Nephron (organoid): ENCODE measurements around the gene FOXP3.

Experiments
- H3K27ac Mint-ChIP-seq, 3 experiments: 2 replicates each; pipeline ENCODE4 v1.8.0; 2020; ENCODE audit warnings: mixed read lengths in 3 of 3, mild to moderate bottlenecking in 2 of 3, moderate library complexity in 1 of 3
- H3K27me3 Mint-ChIP-seq: 2 replicates; pipeline ENCODE4 v1.8.0; 2021; ENCODE audit warnings: low read depth, mild to moderate bottlenecking, moderate library complexity, mixed read lengths
- H3K36me3 Mint-ChIP-seq: 2 replicates; pipeline ENCODE4 v1.8.0; 2020; ENCODE audit warnings: low read depth, mixed read lengths
- H3K4me1 Mint-ChIP-seq: 2 replicates; pipeline ENCODE4 v1.8.0; 2020; ENCODE audit warnings: mixed read lengths
- H3K4me3 Mint-ChIP-seq, 3 experiments: 2 replicates each; pipeline ENCODE4 v1.8.0; 2020; ENCODE audit warnings: mild to moderate bottlenecking in 3 of 3, mixed read lengths in 3 of 3, moderate library complexity in 2 of 3
- H3K9me3 Mint-ChIP-seq: 2 replicates; pipeline ENCODE4 v1.8.0; 2020; ENCODE audit warnings: mixed read lengths
- TF ChIP-seq, protein P1 (sequence below), 3 experiments: fragments of 200-600 bp; sonication (generic); IDR thresholded peaks; one replicate each; pipeline ENCODE4 v1.5.0; 2021; ENCODE audit warnings: antibody characterized with exemption in 3 of 3; ENCODE audit not compliant: unreplicated experiment in 3 of 3

Gene FOXP3

GRCh38 chrX:49208399-49208798 lies 56.1 kb downstream of the FOXP3 start:
- no peaks in the 10 kb centered on the region for H3K36me3 Mint-ChIP-seq
- H3K9me3 Mint-ChIP-seq = peaks cover 16% of the 10 kb centered on the region
- TF ChIP-seq, protein P1, sequence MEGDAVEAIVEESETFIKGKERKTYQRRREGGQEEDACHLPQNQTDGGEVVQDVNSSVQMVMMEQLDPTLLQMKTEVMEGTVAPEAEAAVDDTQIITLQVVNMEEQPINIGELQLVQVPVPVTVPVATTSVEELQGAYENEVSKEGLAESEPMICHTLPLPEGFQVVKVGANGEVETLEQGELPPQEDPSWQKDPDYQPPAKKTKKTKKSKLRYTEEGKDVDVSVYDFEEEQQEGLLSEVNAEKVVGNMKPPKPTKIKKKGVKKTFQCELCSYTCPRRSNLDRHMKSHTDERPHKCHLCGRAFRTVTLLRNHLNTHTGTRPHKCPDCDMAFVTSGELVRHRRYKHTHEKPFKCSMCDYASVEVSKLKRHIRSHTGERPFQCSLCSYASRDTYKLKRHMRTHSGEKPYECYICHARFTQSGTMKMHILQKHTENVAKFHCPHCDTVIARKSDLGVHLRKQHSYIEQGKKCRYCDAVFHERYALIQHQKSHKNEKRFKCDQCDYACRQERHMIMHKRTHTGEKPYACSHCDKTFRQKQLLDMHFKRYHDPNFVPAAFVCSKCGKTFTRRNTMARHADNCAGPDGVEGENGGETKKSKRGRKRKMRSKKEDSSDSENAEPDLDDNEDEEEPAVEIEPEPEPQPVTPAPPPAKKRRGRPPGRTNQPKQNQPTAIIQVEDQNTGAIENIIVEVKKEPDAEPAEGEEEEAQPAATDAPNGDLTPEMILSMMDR (IDR thresholded peaks at IDR 0.05; ENCODE audit: unreplicated experiment in 3 of 3) = no peak
- no peak overlapping the region for H3K4me3 Mint-ChIP-seq
- peaks cover 4% of the 10 kb centered on the region for H3K27me3 Mint-ChIP-seq
- no peak overlapping the region for H3K27ac Mint-ChIP-seq
- no peaks in the 10 kb centered on the region for H3K4me1 Mint-ChIP-seq

- H3K36me3 Mint-ChIP-seq = no peaks in the 10 kb centered on the region
- TF ChIP-seq, protein P1 (IDR thresholded peaks at IDR 0.05; ENCODE audit: unreplicated experiment in 3 of 3) = no peak
- H3K27ac Mint-ChIP-seq = no peak overlapping the region
- H3K9me3 Mint-ChIP-seq = peaks cover 13% of the 10 kb centered on the region
- no peaks in the 10 kb centered on the region for H3K4me1 Mint-ChIP-seq
- no peak overlapping the region for H3K4me3 Mint-ChIP-seq
- peaks cover 4% of the 10 kb centered on the region for H3K27me3 Mint-ChIP-seq
These were observed 58.0 kb downstream of the FOXP3 start for GRCh38 chrX:49206543-49206942.

DNA sequence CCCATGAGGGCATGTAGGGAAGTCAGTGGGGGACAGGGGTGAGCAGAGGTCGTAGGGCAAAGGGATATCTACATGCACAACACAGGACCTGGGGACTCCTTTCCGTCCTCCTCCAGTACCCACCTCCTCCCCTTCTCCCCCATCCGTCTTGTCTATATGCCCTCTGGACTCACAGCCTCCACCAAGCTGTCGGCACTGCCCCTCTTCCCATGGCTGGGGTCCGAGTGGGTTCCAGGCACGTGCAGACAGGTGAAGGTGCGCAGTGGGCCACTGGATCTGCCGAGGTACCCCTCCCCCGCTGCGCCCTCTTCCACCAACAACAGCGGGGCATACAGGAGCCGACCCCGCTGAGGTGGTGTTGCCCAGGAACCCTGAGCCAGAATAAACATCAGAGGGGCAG lies 59.1 kb downstream of the FOXP3 start:
- TF ChIP-seq, protein P1 (IDR thresholded peaks at IDR 0.05; ENCODE audit: unreplicated experiment in 3 of 3) = no peak
- Mint-ChIP-seq H3K9me3 (peaks cover 12% of the 10 kb centered on the region), H3K4me1 (no peaks in the 10 kb centered on the region)

DNA sequence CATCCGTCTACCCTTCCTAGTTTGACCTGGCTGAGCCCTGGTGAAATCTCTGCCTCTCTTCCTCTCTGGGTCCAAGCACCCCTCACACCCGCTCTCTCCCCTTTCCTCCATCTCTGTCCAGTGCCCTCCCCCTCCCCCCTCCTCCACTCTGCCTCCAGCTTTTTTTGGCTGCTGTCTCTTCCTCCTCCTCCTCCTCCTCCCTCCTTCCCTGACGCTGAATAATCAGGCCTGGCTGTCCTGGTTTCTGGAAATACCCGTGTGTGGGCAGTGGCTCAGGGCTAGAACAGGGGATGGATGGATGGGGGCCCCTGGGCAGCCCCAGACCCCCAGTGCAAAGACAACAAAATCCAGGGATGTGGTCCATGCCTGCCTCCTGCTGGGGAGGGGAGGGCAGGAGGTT lies 59.8 kb downstream of the FOXP3 start:
- Mint-ChIP-seq H3K27ac (no peak overlapping the region), H3K4me3 (no peak overlapping the region), H3K27me3 (peaks cover 4% of the 10 kb centered on the region), H3K36me3 (no peaks in the 10 kb centered on the region), H3K9me3 (peaks cover 13% of the 10 kb centered on the region), H3K4me1 (no peaks in the 10 kb centered on the region)
- TF ChIP-seq, protein P1 (IDR thresholded peaks at IDR 0.05; ENCODE audit: unreplicated experiment in 3 of 3) = no peak

More for the DNA sequence above, 59.1 kb downstream of the FOXP3 start:
- no peak overlapping the region for H3K27ac Mint-ChIP-seq
- peaks cover 4% of the 10 kb centered on the region for H3K27me3 Mint-ChIP-seq
- no peak overlapping the region for H3K4me3 Mint-ChIP-seq
- no peaks in the 10 kb centered on the region for H3K36me3 Mint-ChIP-seq

DNA sequence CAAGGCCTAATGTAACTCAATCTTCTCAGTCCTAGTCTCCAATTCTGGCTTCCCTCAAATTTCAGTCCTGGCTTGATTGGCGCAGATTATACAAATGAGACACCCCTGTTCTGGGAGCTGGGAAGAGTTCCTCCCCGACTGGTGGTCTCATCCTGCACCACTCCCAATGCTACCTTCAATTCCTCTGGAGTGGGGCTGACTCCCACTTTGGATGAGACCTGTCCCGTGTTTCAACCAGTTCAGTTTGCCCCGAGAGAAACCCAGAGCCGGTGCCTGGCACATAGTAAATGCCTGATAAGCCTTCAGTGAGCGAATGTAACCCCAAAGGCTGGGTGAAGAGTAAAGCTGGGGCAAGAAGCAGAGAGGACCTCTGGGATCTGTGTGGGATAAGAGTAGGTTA lies 60.5 kb downstream of the FOXP3 start:
- peaks cover 9% of the 10 kb centered on the region for H3K27me3 Mint-ChIP-seq
- H3K4me3 Mint-ChIP-seq = no peak overlapping the region
- TF ChIP-seq, protein P1 (IDR thresholded peaks at IDR 0.05; ENCODE audit: unreplicated experiment in 3 of 3) = no peak
- H3K9me3 Mint-ChIP-seq = peaks cover 13% of the 10 kb centered on the region
- no peak overlapping the region for H3K27ac Mint-ChIP-seq
- H3K4me1 Mint-ChIP-seq = no peaks in the 10 kb centered on the region
- H3K36me3 Mint-ChIP-seq = no peaks in the 10 kb centered on the region

- H3K27ac Mint-ChIP-seq = no peak overlapping the region
- peaks cover 13% of the 10 kb centered on the region for H3K9me3 Mint-ChIP-seq
These were observed 61.0 kb downstream of the FOXP3 start for GRCh38 chrX:49203536-49203935.

More at GRCh38 chrX:49203536-49203935, 61.0 kb downstream of the FOXP3 start:
- Mint-ChIP-seq H3K4me1 (no peaks in the 10 kb centered on the region), H3K27me3 (peaks cover 14% of the 10 kb centered on the region), H3K4me3 (no peak overlapping the region), H3K36me3 (no peaks in the 10 kb centered on the region)
- TF ChIP-seq, protein P1 (IDR thresholded peaks at IDR 0.05; ENCODE audit: unreplicated experiment in 3 of 3) = no peak
